Activated CD8-positive, alpha-beta memory T cell treated with anti-CD3 and anti-CD28 coated beads for 1 hour (primary cell): Measurements from ENCODE around the gene TRAF7.
"Not testable (repeated sequence)": the region's sequence is repeated elsewhere in the genome, so short reads cannot be mapped to it uniquely, and the experiment has no call there.

Source experiments
- DNase-seq, 2 donors: peaks; one replicate each; pipeline ENCODE4 v3.0.0-alpha.2; 2020; ENCODE audit warnings: low read depth in 1 of 2; ENCODE audit errors: extremely low read depth in 1 of 2

Gene TRAF7

GRCh38 chr16:2155091-2155950, at the start of gene TRAF7:
TSS of gene TRAF7 (plus strand) at chr16:2155782. CDS start at chr16:2163921, 8,139 bp downstream.
- peak; percentile 91 to 97 for DNase-seq

DNA sequence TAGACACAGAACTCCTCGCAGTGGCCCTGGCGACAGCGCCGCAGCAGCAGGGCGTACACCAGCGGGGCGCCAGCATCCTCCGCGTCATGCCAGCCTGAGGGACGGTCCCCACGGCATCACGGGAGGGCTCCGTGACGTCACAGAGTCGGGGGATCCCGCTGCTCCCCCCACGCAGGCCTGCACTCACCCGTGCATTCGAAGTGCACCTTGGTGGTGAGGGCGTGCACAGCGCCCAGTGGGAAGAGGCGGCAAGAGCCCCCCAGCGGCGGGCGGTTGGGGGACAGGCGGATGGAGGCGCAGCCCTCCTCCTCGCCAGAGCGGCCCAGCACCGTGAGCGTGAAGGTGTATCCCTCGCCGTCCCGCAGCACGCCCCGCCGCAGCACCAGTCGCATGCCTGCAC, 49.4 kb upstream of the TRAF7 start:
- DNase-seq, result not testable (repeated sequence)

DNA sequence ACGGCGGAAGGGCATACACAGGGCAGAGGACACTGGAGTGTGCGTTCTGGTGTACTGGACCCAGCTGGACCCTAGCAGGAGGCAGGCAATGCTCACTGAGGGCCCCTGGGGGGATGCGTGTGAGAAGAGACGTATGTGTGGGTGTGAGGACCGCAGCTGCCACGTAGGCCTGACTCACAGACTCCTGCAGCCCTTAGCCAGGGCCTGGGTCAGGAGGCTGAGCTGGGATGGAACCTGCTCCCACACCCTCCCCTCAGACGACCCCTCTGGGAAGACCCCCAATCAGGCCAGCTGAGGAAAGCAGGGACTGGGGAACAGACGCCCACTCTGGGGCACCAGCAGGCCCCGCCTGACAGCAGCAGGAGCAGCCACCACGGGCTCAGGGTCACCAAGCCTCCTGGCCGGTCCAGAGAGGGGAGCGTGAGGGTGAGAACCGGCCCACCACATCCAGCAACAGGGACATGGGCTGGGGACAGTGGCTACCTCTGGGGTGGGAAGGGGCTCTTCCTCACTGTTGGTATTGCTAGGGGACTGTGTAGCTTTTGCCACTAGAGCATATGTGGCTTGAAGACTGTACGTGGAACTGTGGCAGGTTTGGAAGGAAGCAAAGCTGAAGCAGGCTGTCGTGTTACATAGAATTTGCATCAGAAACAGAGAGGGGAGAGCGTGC, 48.3 kb upstream of the TRAF7 start:
- DNase-seq, result not testable (repeated sequence)

- not testable (repeated sequence) for DNase-seq
Measured at GRCh38 chr16:2107791-2108125, 47.8 kb upstream of the TRAF7 start.

DNA sequence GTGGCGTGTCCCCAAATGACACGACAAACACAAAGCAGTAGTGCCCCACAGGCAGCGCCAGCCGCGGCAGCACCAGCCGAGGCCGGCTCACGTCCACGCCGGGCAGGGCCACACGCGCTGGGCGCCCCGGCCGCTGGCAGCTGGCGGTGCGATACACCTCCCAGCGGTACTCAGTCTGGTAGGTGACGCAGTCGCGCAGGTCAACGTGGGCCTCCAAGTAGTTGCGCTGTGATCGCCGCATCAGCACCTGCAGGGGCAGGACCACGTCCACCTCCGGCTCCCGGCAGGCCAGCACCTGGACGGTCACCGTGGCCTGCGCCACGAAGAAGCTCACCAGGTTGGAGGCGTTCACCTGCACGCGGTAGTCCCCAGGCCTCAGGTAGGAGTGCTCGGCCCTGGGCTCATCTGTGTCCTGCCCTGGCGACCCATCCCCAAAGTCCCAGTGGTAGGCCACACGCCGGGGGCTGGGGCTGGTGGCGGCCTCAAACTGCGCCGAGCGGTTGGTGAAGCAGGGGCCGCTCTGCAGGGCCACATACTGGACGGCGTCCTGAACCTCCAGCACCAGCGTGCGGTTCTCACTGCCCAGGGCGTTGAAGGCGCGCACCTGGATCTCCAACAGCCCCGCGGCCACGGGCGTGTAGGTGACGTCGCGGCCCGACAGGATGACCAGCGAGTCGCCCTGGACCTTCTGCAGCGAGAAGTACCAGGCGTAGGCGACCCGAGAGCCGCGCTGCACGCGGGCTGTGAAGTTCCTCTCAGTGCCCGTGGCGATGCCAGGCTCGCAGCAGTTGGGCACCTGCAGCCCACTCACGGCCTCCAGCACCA, 46.9 kb upstream of the TRAF7 start:
- DNase-seq, result not testable (repeated sequence)

- DNase-seq, result not testable (repeated sequence)
Measured at GRCh38 chr16:2109271-2109580, 46.4 kb upstream of the TRAF7 start.

DNA sequence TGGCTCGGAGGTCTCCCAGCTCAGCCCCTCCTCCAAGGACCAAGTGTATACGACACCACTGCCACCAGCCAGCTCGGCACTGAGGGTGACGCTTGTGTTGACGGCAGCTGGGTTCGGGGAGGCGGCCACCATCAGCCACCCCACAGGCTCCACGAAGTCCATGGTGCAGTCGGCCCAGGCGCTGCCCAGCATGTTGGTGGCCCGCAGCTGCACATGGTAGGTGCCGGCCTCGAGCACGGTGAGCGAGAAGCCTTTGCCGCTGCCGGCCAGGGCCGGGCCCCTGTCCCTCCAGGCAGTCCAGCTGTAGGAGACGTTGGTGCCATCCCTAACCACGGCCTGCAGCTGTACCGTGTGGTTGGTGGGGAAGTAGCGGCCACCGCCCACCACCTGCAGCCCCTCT, 45.7 kb upstream of the TRAF7 start:
- DNase-seq, result not testable (repeated sequence)

DNA sequence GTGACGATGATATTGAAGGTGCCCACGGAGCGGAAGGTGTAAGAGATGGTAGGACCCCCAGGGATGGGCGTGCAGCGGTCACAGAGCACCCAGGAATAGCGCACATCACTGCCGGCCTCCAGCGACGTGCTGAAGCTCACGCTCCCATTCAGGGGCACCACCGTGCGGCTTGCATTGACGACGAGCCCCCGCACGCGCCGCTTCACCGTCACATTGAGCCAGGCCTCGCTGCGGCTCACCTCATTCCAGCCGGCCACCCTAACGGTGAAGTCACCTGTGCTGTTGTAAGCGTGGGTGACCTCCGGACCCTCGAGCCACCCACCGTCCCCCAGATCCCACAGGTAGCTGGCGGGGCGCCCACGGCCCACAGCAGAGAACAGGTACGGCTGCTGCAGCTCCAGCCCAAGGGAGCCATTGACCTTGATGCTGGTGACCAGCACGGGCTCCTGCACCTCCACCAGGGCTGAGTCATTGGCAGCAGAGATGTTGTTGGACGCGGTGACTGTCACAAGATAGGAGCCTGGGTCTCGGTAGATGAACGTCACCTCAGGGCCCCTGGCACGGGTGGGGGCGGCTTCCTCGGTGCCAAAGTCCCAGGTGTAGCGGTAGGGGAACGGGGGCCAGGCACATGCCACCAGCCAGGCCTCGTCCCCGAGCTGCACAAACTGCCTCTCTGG, 45.1 kb upstream of the TRAF7 start:
- not testable (repeated sequence) for DNase-seq

- not testable (repeated sequence) for DNase-seq
Measured at GRCh38 chr16:2111009-2111353, 44.6 kb upstream of the TRAF7 start.

DNA sequence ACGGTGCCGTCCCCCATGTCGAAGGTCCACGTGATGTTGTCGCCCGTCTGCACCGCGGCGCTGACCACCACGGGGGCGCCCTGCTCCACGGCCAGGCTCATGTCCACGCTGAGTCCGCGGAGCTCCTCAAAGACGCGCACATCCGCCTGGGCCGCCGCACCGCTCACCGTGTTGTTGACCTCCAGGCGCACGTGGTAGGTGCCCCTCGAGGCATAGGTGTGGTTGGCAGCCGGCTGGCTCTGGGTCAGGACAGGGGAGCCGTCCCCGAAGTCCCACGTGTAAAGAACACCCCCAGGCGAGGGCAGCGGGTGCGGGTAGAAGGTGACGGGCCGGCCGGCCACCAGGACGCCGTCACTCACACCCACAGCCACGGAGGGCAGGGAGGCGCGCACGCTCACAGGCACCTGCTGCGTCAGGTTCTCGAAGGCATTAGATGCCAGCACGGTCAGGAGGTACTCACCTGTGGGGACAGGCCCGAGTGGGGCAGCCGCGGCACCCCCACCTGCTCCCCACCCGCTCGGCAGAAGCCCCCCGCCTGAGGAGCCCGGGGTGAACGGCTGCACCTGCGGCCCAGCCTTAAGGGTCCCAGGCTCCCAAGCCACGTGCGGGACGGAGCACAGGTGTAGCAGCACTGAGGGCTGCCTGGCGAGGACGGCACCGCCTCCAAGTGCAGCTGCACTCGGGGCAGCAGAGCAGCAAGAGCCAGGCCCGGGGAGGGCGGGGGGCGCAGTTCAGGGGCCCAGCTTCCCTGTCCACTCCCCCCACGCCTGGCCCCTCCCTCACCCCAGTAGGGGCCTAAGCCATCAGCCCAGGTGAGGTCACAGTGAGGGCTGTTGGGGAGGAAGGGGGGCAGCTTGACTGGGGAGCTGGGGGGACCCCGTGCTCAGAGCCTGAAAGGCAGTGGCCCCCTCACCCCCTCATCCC, 43.9 kb upstream of the TRAF7 start:
- DNase-seq, result not testable (repeated sequence)

DNA sequence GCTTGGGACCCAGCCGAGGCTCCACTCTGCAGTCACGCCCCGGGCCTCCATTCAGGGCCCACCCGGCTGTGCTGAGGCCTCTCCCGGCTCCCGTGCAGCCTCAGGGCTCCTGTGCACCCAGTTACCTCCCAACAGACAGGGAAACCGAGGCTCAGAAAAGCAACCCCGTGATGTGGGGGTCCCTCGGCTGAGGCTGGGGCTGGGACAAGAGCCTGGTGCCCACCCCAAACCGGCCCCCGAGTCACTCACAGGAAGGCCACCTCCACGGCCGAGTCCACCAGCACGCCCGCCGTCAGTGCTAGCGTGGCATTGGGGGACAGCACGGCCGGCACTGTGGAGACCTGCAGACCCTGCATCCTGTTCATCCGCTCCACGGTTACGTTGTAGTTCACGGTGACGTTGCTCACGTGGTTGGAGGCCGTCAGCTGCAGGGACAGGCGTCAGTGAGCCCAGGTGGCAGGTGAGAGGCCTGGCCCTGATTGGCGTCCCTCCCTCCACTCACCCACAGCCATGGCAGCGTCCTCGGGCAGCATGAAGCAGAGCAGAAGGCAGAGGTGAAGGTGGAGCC, 43.0 kb upstream of the TRAF7 start:
- not testable (repeated sequence) for DNase-seq

DNA sequence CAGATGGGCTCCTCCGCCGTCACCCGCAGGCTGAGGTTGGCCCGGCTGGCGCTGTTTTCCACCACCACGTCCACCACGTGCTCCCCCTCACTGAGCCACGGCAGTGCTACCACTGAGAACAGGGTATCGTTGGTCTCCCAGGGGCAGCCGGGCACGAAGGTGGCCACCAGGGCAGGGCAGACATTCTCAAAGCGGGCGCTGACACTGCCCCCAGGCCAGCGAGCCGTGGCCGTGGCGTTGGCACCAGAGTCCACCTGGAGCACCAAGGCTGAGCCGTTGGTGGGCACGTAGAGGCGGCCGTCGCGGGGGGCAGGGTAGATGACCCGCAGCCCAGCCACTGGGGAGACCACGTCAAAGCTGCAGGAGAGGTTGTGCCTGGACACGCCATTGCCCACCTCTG, 41.4 kb upstream of the TRAF7 start:
- not testable (repeated sequence) for DNase-seq

GRCh38 chr16:2114885-2115590, 40.5 kb upstream of the TRAF7 start:
- not testable (repeated sequence) for DNase-seq

DNA sequence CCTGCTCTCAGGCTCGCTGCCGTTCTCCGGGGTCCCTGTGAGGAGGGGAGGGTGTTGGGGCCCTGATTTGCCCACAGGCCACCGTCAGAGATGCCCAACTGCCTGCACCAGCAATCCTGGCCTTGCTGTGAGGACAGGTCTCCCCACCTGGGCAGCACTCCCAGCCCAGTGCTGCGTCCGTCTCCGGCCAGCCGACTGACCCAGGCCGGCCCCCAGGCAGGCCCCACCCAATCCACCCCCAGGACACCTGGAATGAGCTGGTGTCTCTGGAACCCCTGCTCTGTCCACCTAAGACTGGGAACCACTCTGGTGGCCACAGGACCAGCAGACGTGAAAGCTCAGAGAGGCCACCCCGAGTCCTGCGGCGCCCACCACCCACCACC, 40.0 kb upstream of the TRAF7 start:
- no peak for DNase-seq

GRCh38 chr16:2116428-2116827, 39.2 kb upstream of the TRAF7 start:
- DNase-seq, result not testable (repeated sequence)

GRCh38 chr16:2117341-2117740, 38.2 kb upstream of the TRAF7 start:
- not testable (repeated sequence) for DNase-seq

DNA sequence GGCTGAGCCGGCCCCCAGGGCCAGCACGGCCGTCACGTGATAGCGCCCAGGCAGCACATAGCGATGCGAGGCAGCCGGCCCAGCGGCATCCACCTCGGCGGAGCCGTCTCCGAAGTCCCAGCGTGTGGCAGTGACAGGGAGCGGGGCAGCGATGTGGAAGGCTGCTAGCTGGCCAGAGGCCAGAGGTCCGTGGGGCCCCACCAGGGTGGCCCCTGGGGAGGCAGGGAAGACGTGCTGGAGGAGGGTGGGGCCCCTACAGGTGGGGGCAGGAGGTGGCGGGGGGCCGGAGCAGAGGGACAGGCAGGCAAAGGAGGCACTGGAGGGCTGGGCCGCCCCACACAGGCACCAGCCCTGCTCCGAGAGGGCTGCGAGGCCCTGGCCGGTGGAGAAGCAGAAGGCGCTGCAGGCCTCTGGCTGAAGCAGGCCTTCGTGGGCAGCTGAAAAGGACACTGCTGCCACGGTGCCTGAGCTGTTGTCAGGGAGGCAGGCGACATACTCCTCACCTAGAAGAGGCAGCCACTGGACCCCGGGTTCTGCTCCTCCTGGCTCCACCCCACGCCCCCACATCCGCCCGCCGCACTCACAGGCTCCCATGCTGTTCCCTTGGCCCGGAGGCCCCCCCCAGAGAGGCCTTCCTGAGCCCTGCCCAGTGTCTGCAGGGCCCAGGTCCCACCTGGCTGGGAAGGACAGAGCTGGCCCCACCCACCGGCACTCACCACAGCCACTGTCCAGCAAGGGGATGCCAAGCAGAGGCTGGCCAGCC, 37.4 kb upstream of the TRAF7 start:
- DNase-seq, result not testable (repeated sequence)

- not testable (repeated sequence) for DNase-seq
Measured at GRCh38 chr16:2121325-2121724, 34.3 kb upstream of the TRAF7 start.
